ENCODE results near the gene MYL10. TPM values are rescaled to one million over a fixed set of nuclear protein-coding genes. Genes with fewer than 3 reads are reported as not detected.

Gene MYL10
- total RNA-seq, 4 donors from 2014 or later: not detected

- 91% methylated on average over 3 of the region's 3 CpGs for WGBS, 2 donors
- no peak for DNase-seq (ENCODE audit: low spot score in 2 of 2)
- intact Hi-C loops (cut with DNase I; ENCODE audit: low total_unique reads): no loop called here
- TF ChIP-seq CTCF (IDR thresholded peaks at IDR 0.05) (no peak), POLR2A (IDR thresholded peaks at IDR 0.05) (no peak)
- H3K4me3 ChIP-seq (ENCODE audit: low read depth, poor library complexity, severe bottlenecking): no peak overlapping the region
Measured at GRCh38 chr7:101674439-101674838, 45.3 kb upstream of the MYL10 start.

- WGBS, 2 donors: 83 to 85% methylated on average over 5 of the region's 5 CpGs
- no peak for TF ChIP-seq POLR2A (IDR thresholded peaks at IDR 0.05)
- no peak for TF ChIP-seq CTCF (IDR thresholded peaks at IDR 0.05)
- DNase-seq (ENCODE audit: low spot score in 2 of 2): no peak
- no peak overlapping the region for H3K4me3 ChIP-seq (ENCODE audit: low read depth, poor library complexity, severe bottlenecking)
- intact Hi-C loops (cut with DNase I; ENCODE audit: low total_unique reads): no loop called here
Measured at GRCh38 chr7:101673951-101674350, 44.9 kb upstream of the MYL10 start.

- no peak for DNase-seq (ENCODE audit: low spot score in 2 of 2)
- TF ChIP-seq CTCF (IDR thresholded peaks at IDR 0.05): no peak
- no peak for TF ChIP-seq POLR2A (IDR thresholded peaks at IDR 0.05)
- H3K4me3 ChIP-seq (ENCODE audit: low read depth, poor library complexity, severe bottlenecking): no peak overlapping the region
- intact Hi-C loops (cut with DNase I; ENCODE audit: low total_unique reads): no loop called here
Measured at GRCh38 chr7:101673315-101673714, 44.2 kb upstream of the MYL10 start.

- no peak for DNase-seq (ENCODE audit: low spot score in 2 of 2)
- TF ChIP-seq CTCF (IDR thresholded peaks at IDR 0.05) (no peak), POLR2A (IDR thresholded peaks at IDR 0.05) (no peak)
- WGBS, 2 donors: 79% methylated on average over 12 of the region's 12 CpGs
- no peak overlapping the region for H3K4me3 ChIP-seq (ENCODE audit: low read depth, poor library complexity, severe bottlenecking)
- intact Hi-C loops (cut with DNase I; ENCODE audit: low total_unique reads): no loop called here
Measured at GRCh38 chr7:101671371-101672356, 42.6 kb upstream of the MYL10 start.

- 82 to 100% methylated on average over 1 of the region's 1 CpG for WGBS, 2 donors
- H3K4me3 ChIP-seq (ENCODE audit: low read depth, poor library complexity, severe bottlenecking): no peak overlapping the region
- intact Hi-C loops (cut with DNase I; ENCODE audit: low total_unique reads): no loop called here
Measured at GRCh38 chr7:101669307-101669706, 40.2 kb upstream of the MYL10 start.

More at GRCh38 chr7:101669307-101669706, 40.2 kb upstream of the MYL10 start:
- DNase-seq (ENCODE audit: low spot score in 2 of 2): no peak
- TF ChIP-seq CTCF (IDR thresholded peaks at IDR 0.05) (no peak), POLR2A (IDR thresholded peaks at IDR 0.05) (no peak)

All from lower leg skin (tissue), 4 donors.